ENCODE results near the gene TNIK.

Gene TNIK

GRCh38 chr3:171357721-171358120 is 102.5 kb downstream of the TNIK start:
- no peak for DNase-seq

- no peak for DNase-seq
Measured at GRCh38 chr3:171356251-171356650, 104.0 kb downstream of the TNIK start.

- no peak for DNase-seq
Measured at GRCh38 chr3:171354706-171355582, 105.3 kb downstream of the TNIK start.

GRCh38 chr3:171354049-171354705 is 106.0 kb downstream of the TNIK start:
- DNase-seq, result no peak

- no peak for DNase-seq
Measured at GRCh38 chr3:171353423-171353822, 106.8 kb downstream of the TNIK start.

- DNase-seq, result no peak
Measured at GRCh38 chr3:171352387-171352935, 107.7 kb downstream of the TNIK start.

GRCh38 chr3:171351676-171352075 is 108.5 kb downstream of the TNIK start:
- DNase-seq, result no peak

- DNase-seq, result no peak
Measured at GRCh38 chr3:171350364-171350763, 109.8 kb downstream of the TNIK start.

- DNase-seq, result no peak
Measured at GRCh38 chr3:171349392-171349791, 110.8 kb downstream of the TNIK start.

GRCh38 chr3:171348121-171348520 is 112.1 kb downstream of the TNIK start:
- DNase-seq, result no peak

GRCh38 chr3:171347301-171348039 is 112.7 kb downstream of the TNIK start:
- no peak for DNase-seq

- no peak for DNase-seq
Measured at GRCh38 chr3:171346582-171347300, 113.5 kb downstream of the TNIK start.

- DNase-seq, result no peak
Measured at GRCh38 chr3:171346019-171346418, 114.2 kb downstream of the TNIK start.

GRCh38 chr3:171345107-171345843 is 114.9 kb downstream of the TNIK start:
- no peak for DNase-seq

GRCh38 chr3:171343693-171344092 is 116.5 kb downstream of the TNIK start:
- DNase-seq, result no peak

- no peak for DNase-seq
Measured at GRCh38 chr3:171342783-171343420, 117.3 kb downstream of the TNIK start.

GRCh38 chr3:171342200-171342599 is 118.0 kb downstream of the TNIK start:
- DNase-seq, result no peak

- DNase-seq, result no peak
Measured at GRCh38 chr3:171340434-171340833, 119.8 kb downstream of the TNIK start.

GRCh38 chr3:171339598-171339997 is 120.6 kb downstream of the TNIK start:
- no peak for DNase-seq

GRCh38 chr3:171336406-171336805 is 123.8 kb downstream of the TNIK start:
- DNase-seq, result no peak

GRCh38 chr3:171335559-171335958 is 124.6 kb downstream of the TNIK start:
- DNase-seq, result no peak
